Epithelial cell of prostate (primary cell): ENCODE data around the gene KLK3.

Experiments
- DNase-seq: peaks from one replicate; pipeline ENCODE4 v3.0.0-alpha.2; 2011; ENCODE audit warnings: low read depth, low spot score
- H3K27ac ChIP-seq: fragments of 450-650 bp; 2 replicates; pipeline ENCODE4 v1.5.1; 2017; ENCODE audit warnings: mild to moderate bottlenecking

KLK3 gene

DNA sequence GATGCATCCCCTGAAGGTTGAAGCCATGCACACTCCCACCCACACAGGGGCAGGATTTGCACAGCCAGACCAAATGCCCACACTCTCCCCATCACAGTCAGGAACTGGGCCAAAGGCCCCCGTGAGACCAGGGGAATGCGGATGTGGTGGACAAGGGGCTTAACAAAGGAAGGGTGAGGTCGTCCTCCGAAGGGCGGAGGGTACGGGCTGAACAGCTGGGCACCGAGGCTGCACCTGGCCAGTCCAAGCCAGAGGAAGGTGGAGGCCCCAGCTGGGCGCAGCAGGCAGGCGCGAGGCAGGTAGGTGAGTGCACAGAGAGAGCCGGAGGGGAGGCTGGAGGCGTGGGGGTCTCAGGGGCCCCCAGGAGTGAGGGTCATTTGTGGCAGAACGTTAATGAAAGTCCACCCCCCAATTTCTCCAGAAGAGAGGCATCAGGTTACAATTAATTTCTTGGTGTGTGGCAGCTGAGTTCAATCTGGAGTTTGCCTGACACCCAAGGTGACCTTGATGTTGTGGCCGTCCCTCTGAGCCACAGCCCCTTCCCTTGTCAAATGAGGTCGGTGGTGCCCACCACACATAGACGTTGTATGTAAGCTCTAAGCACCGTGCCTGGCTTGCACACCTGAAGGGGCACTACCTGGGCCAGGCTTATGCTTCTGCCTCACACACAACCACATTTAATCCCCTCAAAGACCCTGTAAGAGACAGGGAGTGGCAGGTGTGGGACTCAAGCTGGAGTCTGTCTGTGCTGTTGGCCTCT, 24.3 kb upstream of the KLK3 start:
- H3K27ac ChIP-seq = no peak overlapping the region
- no peak for DNase-seq

DNA sequence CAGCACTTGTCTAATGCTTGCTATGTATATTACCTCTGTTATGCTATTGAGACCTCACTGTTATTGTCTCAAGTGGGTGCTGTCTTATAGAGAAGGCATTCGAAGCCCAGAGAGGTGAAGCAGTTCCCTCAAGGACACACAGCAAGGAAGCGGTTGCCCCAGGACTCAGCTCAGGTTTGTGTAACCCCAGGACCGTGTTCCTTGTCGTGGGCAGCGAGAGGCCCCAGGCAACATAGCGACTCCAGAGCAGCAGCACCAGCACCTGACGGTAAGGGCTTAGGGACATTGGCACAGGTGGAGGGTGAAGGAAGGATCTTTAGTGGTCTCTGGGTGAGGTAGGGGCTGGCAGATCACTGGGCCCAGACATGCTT, 23.7 kb upstream of the KLK3 start:
- DNase-seq = no peak
- H3K27ac ChIP-seq = no peak overlapping the region

DNA sequence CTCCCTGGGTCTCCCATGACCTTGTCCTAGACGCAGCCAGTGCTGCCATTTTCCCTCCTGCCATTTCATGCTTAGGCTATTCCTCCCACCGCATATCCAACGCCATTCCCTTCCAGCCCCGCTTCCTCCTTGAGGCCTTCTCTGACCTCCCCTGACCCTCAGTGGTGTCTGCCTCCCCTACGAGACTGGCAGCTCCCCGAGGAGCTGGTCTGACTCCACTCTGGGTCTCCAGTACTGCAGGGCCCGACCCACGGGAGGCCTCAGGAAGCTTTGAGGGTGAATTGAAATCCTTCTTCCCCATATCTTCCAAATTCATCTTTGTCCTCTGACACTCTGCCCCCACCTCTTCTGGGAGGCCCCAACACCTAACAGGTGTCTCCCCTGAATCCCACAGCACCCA, 22.0 kb upstream of the KLK3 start:
- no peak overlapping the region for H3K27ac ChIP-seq
- DNase-seq = no peak

DNA sequence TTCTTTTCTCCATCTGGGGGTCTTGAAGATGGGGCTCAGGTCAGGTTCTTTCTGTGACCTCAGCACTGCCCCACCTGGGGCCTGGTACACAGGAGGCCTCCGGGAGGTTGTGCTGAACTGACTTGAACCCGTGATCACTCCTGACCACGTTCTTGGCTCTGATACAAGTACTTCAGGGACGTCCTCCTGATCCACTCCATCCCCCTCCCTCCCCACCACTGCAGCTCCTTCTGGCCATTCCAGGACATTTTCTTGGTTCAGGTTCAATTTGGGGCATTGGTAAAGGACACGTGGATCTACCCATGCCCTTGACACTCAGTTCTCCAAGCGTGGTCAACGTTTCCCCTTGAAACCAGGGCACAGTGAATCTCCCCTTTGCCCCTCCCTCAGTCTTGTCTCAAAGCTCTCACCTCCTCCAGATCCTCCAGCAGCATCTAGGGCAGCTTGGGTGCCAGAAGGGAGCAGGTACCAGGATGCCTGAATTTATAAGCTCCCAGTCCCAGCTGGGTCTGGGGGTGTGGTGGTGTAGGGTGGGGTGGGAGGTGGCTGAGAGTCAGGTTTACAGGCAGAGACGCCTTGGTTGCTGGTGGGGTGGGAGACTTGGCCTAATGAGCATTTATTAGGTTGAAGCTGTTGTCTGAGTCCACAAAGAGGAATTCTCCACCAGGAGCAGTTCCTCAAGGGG, 21.5 kb upstream of the KLK3 start, which contains the start of gene KLK15:
KLK15 (minus strand) TSS at position 458 of the 685 bp plus-strand sequence. CDS start 2,082 bp downstream, outside the sequence.
- no peak within 1 kb of the TSS for H3K27ac ChIP-seq
- DNase-seq = no peak

GRCh38 chr19:50833802-50834167, 20.9 kb upstream of the KLK3 start:
- no peak for DNase-seq
- no peak overlapping the region for H3K27ac ChIP-seq

- H3K27ac ChIP-seq = no peak overlapping the region
- DNase-seq = no peak
These were observed 19.5 kb upstream of the KLK3 start for GRCh38 chr19:50835103-50835784.

DNA sequence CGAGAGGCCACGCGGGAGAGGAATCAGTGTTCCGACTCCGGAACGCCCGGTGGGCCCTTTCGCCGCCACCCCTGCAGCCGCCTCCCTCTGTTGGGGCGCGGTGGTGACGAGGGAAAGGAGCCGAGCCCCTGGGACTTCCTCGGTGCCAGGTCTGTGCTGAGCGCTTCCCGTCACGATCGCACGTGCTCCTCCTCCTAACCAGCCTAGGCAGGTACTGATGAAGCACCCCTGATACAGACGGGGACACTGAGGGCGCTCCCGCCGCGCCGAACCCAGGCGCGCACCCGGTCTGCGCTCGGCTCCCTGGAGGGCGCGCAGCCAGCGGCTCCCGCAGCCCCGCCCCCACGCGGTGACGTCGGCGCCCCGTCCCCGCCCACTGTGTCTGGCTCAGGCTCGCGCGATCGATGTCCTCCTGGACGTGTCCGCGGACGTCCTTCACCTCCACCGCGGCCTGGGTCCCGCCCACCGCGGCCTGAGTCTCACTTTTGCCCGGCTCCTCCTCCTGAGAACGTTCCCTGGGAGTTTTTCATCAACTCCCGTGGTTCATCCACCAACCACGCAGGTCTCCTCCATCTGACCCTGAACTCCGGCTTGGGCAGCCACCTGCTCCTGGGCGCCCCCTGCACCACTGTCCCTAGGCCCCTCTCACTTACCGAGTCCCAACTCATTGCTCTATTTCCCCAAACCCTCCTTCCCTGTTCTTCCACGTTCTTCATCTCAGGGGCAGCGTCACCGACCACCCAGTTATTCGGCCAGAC, 18.8 kb upstream of the KLK3 start:
- DNase-seq = no peak
- no peak overlapping the region for H3K27ac ChIP-seq

- no peak overlapping the region for H3K27ac ChIP-seq
- no peak for DNase-seq
These were observed 18.0 kb upstream of the KLK3 start for GRCh38 chr19:50836543-50837195.

DNA sequence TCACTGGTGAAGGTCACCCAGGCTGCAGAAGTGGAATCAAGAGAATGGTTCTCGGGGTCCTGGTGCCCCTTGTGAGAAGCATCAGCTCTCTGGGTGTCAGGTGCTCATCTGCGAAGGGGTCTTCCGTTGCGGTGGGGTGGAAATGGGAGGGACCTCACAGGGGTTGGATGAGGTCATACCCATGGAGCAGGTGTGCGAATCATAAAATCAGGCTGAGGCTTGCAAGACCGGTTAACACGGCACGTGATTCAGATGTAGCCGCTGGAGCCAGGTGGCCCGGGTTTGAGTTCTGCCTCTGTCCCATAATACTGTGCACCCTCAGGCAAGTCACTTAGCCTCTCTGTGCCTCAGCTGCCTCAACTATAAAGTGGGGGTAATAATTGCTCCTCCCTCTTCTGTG, 17.4 kb upstream of the KLK3 start:
- no peak overlapping the region for H3K27ac ChIP-seq
- no peak for DNase-seq

- no peak overlapping the region for H3K27ac ChIP-seq
- DNase-seq = no peak
These were observed 16.5 kb upstream of the KLK3 start for GRCh38 chr19:50838239-50838638.

DNA sequence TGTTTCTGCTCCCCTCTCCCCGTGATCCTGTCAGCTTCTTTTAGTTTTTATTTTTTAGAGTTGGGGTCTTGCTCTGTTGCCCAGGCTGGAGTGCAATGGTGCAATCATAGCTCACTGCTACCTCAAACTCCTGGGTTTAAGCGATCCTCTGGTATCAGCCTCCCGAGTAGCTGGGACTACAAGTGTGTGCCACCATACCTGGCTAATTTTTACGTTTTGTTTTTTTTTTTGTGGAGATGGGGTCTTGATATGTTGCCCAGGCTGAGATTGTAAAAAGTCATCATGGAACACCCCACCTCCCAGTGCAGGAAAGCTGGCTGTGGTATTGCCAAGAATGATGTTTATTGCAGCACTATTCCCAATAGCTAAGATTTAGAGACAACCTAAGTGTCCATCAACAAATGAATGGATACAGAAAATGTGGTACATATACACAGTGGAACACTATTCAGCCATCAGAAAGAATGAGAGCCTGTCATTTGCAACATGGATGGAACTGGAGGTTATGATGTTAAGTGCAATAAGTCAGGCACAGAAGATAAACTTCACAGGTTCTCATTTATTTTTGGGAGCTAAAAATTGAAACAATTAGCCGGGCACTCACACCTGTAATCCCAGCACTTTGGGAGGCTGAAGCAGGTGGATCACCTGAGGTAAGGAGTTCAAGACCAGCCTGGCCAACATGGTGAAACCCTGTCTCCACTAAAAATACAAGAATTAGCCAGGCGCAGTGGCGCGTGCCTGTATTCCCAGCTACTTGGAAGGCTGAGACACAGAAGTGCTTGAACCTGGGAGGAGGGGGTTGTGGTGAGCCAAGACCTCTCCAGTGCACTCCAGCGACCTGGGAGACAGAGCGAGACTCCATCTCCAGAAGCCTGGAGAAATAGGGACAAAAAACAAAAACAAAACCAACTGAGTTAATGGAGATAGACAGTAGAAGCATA, 14.7 kb upstream of the KLK3 start:
- DNase-seq = no peak
- no peak overlapping the region for H3K27ac ChIP-seq

DNA sequence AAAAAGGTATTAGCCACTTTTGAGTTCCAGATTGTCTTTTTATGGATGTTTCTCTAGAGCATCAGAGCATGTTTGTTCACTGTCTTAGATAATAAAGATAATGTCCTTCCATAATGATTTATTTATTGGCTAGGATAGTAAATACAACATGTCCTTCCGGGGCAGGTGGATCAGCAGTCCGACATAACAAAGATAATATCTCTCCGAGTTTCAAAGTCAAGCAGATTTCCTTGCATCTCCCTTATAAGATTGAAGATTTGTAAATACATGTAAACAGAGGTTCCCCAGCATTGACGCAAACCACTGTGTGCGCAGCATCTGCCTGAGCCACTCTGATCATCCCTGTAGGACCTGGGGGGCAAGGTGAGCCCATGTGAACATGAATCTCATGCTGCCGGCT, 12.6 kb upstream of the KLK3 start:
- H3K27ac ChIP-seq = no peak overlapping the region
- DNase-seq = no peak

DNA sequence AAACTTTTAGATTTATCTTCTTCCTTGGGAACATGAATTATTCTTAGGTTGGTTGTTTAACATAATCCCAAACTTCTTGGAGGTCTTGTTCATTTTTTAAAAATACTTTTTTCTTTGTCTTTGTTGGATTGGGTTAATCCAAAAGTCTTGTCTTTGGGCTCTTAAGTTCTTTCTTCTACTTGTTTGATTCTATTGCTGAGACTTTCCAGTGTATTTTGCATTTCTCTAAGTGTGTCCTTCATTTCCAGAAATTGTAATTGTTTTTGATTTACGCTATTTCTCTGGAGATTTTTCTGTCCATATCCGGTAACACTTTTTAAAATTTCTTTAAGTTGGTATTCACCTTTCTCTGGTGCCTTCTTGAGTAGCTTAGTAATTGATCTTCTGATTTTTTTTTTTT, 11.5 kb upstream of the KLK3 start:
- H3K27ac ChIP-seq = no peak overlapping the region
- no peak for DNase-seq

DNA sequence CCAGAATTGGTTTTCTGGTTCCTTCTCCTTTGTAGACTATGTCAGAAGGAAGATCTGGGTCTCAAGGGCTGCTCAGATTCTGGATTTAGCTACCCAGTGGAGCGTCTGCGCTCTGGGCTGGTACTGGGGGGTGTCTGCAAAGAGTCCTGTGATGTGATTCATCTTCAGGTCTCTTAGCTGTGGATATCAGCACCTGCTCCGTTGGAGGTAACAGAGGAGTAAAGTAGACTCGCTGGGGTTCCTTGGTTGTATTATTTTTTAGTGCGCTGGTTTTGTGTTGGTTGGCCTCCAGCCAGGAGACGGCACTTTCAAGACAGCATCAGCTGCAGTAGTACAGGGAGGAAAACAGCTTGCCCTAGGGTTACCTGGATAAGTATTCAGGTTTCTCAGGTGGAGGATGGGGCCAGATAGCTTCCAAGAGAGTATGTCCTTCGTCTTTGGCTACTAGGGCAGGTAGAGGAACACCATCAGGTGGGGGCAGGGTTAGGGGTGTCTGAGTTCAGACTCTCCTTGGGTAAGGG, 11.0 kb upstream of the KLK3 start:
- no peak for DNase-seq

GRCh38 chr19:50844296-50844935, 10.3 kb upstream of the KLK3 start:
- no peak overlapping the region for H3K27ac ChIP-seq

More for the DNA sequence above, 11.0 kb upstream of the KLK3 start:
- no peak overlapping the region for H3K27ac ChIP-seq

GRCh38 chr19:50850738-50851137, 4.0 kb upstream of the KLK3 start:
- DNase-seq = no peak
- no peak overlapping the region for H3K27ac ChIP-seq

More at GRCh38 chr19:50844296-50844935, 10.3 kb upstream of the KLK3 start:
- no peak for DNase-seq

- DNase-seq = no peak
- H3K27ac ChIP-seq = no peak overlapping the region
These were observed 3.1 kb upstream of the KLK3 start for GRCh38 chr19:50851620-50852019.

DNA sequence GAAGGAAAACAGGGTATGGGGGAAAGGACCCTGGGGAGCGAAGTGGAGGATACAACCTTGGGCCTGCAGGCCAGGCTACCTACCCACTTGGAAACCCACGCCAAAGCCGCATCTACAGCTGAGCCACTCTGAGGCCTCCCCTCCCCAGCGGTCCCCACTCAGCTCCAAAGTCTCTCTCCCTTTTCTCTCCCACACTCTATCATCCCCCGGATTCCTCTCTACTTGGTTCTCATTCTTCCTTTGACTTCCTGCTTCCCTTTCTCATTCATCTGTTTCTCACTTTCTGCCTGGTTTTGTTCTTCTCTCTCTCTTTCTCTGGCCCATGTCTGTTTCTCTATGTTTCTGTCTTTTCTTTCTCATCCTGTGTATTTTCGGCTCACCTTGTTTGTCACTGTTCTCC, 2.7 kb downstream of the KLK3 start:
- DNase-seq = no peak
- no peak overlapping the region for H3K27ac ChIP-seq
